Testis (tissue), 2 donors: ENCODE measurements around the gene TNFRSF4.

Experiments used
- CTCF ChIP-seq, 3 experiments: fragments of 450-650 bp in 2 of 3; fragments of 200-600 bp in 1 of 3; sonication (generic) in 1 of 3; IDR thresholded peaks; one replicate each; pipeline ENCODE4 v1.5.1; 2016 to 2019; ENCODE audit warnings: antibody characterized with exemption in 3 of 3, mild to moderate bottlenecking in 2 of 3, moderate library complexity in 1 of 3
- POLR2A ChIP-seq: fragments of 450-650 bp; IDR thresholded peaks from one replicate; pipeline ENCODE4 v1.6.1; 2017; ENCODE audit warnings: antibody characterized with exemption, mild to moderate bottlenecking, moderate library complexity

GRCh38 chr1:1238702-1239178 lies 24.8 kb upstream of the TNFRSF4 start:
- TF ChIP-seq CTCF (IDR thresholded peaks at IDR 0.05) (no peak), POLR2A (no peak)
